ENCODE data around the gene ANTKMT.

Gene ANTKMT

GRCh38 chr16:766008-766819 lies 45.3 kb downstream of the ANTKMT start:
- DNase-seq = no peak

GRCh38 chr16:766820-767640 lies 46.1 kb downstream of the ANTKMT start:
- DNase-seq = no peak

- DNase-seq = no peak
These were observed 46.8 kb downstream of the ANTKMT start for GRCh38 chr16:767743-768235.

- no peak for DNase-seq
These were observed 47.5 kb downstream of the ANTKMT start for GRCh38 chr16:768428-768827.

GRCh38 chr16:769184-769784 lies 48.3 kb downstream of the ANTKMT start:
- DNase-seq = no peak

GRCh38 chr16:769934-770333 lies 49.0 kb downstream of the ANTKMT start:
- DNase-seq = no peak

- DNase-seq = no peak
These were observed 49.5 kb downstream of the ANTKMT start for GRCh38 chr16:770411-770810.

All from stimulated activated CD4-positive, alpha-beta T cell treated with anti-CD3 and anti-CD28 coated beads, Interleukin-4, amount 100 ng/mL, for 24 hours (primary cell).